ENCODE data around the gene CASQ2. TPM values are rescaled to one million over a fixed set of nuclear protein-coding genes. Genes with fewer than 3 reads are reported as not detected.

CASQ2 gene
- total and polyA plus RNA-seq, 2 of the 4 experiments (the other 2 are of a cell fraction) = not detected

- dilution Hi-C loops (cut with HindIII; ENCODE audit: low sequenced_read_pairs, unreplicated experiment) (no loop called here), intact Hi-C loops (cut with micrococcal nuclease) (no loop called here), in situ Hi-C loops (cut with MboI; ENCODE audit: low sequenced_read_pairs) (no loop called here)
- no peak overlapping the region for H2BK120ac ChIP-seq (ENCODE audit: low read depth, low read length)
- no peak overlapping the region for H4K5ac ChIP-seq (ENCODE audit: low read depth, low read length)
- H3K4me3 ChIP-seq (ENCODE audit: insufficient read depth, low read depth, low read length) = no peak overlapping the region
- H2BK5ac ChIP-seq (ENCODE audit: low read depth, low read length, poor library complexity, severe bottlenecking) = no peak overlapping the region
- WGBS, 2 experiments (ENCODE audit: extremely low coverage in 2 of 2, insufficient read length in 1 of 2) = no CpG with 5 or more reads among the region's 1 CpG
- H2AK5ac ChIP-seq (ENCODE audit: low read depth, low read length) = no peak overlapping the region
- no peaks in the 10 kb centered on the region for H4K20me1 ChIP-seq (ENCODE audit: insufficient read depth, low read length)
- no TSS peak for BruUV-seq (replicated peaks)
- H2BK15ac ChIP-seq (ENCODE audit: low read depth, low read length) = no peak overlapping the region
- H3K4me2 ChIP-seq (ENCODE audit: low read depth, low read length) = no peak overlapping the region
- no peak overlapping the region for H3K27ac ChIP-seq (ENCODE audit: insufficient read depth, low read length)
- ChIA-PET POLR2A (ENCODE audit: unreplicated experiment) (no interaction called here), CTCF (no interaction called here)
- no peak overlapping the region for H3K56ac ChIP-seq (ENCODE audit: extremely low read depth, insufficient read depth, low read length)
- no peaks in the 10 kb centered on the region for H3K9me3 ChIP-seq (ENCODE audit: control insufficient read depth, insufficient read depth, low read length)
- no peak overlapping the region for H2BK20ac ChIP-seq (ENCODE audit: low read depth, low read length)
- peaks cover 9% of the 10 kb centered on the region for H3K4me1 ChIP-seq (ENCODE audit: control insufficient read depth, insufficient read depth, low read length)
- H2AFZ ChIP-seq (replicated peaks; ENCODE audit: low read length, poor library complexity) = no peak overlapping the region
- no peak overlapping the region for H3K23ac ChIP-seq (ENCODE audit: low read depth, low read length)
- H3K4ac ChIP-seq (ENCODE audit: low read depth, low read length) = no peak overlapping the region
- TF ChIP-seq RAD21 (IDR thresholded peaks at IDR 0.05; ENCODE audit: low read length) = no peak
- TF ChIP-seq CEBPB (IDR thresholded peaks at IDR 0.05; ENCODE audit: low read depth, low read length) = no peak
- TF ChIP-seq CTCF (conservative IDR thresholded peaks at IDR 0.05; ENCODE audit: low read depth, low read length) = no peak
- TF ChIP-seq MXI1 (IDR thresholded peaks at IDR 0.05; ENCODE audit: borderline replicate concordance, low read depth, low read length) = no peak
- no peak for DNase-seq
- peaks cover 7% of the 10 kb centered on the region for H3K9me1 ChIP-seq (ENCODE audit: insufficient read depth, low read length)
- H3K14ac ChIP-seq (replicated peaks; ENCODE audit: low read depth, low read length) = no peak overlapping the region
- no peak overlapping the region for H3K18ac ChIP-seq (ENCODE audit: low read depth, low read length)
- no peak overlapping the region for H2AK9ac ChIP-seq (replicated peaks; ENCODE audit: low read depth, low read length, poor library complexity)
- no peak overlapping the region for H4K91ac ChIP-seq (ENCODE audit: insufficient read depth, low read depth, low read length)
- no peak for ATAC-seq (ENCODE audit: low read depth)
- no peaks in the 10 kb centered on the region for H3K27me3 ChIP-seq (ENCODE audit: control insufficient read depth, insufficient read depth, low read length)
- no peaks in the 10 kb centered on the region; the same call in 1 of the 2 replicates for H3K36me3 ChIP-seq (ENCODE audit: control insufficient read depth, insufficient read depth, low read length)
- no peak overlapping the region for H3K9ac ChIP-seq (ENCODE audit: low read depth, low read length)
- peaks cover 0 to 18% of the 10 kb centered on the region in 2 experiments; a peak in 2 of 4 replicates for H3K79me1 ChIP-seq (ENCODE audit: low read depth in 1 of 2, low read length in 2 of 2)
- H4K8ac ChIP-seq (ENCODE audit: low read depth in 2 of 2, low read length in 2 of 2) = no peak overlapping the region
Observed at GRCh38 chr1:115677565-115677964, 90.9 kb downstream of the CASQ2 start.

Data from IMR-90 (cell line).